ENCODE measurements around the gene TMEM219.
"Not testable (repeated sequence)": the region's sequence is repeated elsewhere in the genome, so short reads cannot be mapped to it uniquely, and the experiment has no call there.

TMEM219 gene

DNA sequence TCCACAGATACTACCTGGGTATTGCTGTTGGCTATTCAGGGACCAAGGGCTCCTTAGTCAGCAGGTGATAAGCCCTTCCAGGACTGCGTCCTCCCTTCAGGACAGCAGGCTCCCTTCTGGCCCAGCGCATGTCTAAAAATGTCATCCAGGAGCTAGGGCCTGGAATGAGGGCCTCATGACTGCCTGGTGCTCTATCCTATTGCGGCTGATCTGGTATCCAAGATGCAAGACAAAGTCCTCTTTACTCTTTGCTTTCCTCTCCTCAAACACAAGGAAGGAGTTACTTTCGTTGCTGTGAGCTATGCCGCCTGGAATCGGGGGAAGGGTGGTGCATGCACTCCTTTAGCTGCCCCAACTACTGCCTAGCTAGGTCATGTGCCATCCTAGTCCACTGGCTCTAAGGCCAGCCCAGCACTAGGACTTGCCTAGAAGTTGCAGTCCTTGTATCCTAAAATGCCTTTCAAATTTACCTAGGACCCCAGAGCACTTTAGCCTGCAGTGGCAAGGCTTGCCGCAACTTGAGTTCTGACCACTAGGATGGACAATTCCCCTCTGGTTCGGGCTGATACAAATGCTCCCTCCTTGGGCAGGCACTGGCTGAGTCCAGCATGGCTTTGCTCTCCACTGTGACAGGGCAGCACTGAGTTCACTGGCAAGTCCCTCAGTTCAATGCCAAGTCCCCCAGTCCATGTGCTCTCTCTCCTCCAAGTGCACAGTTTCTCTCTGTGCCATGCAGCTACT is 10.1 kb upstream of the TMEM219 start:
- DNase-seq = no peak

DNA sequence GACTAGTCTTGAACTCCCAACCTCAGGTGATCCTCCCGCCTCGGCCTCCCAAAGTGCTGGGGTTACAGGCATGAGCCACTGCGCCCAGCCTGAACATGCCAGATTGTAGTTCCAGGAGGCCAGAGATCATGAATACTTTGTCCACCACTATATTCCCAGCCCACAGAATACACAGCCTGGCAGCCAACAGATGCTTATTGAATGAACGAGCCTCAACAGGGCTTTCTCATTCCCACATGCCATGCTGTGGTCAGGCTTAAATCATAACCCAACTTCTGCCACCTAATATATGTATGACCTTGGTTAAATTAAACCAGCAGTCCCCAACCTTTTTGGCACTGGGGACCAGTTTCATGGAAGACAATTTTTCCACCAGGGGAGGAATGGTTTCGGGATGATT is 3.1 kb upstream of the TMEM219 start:
- DNase-seq = no peak

DNA sequence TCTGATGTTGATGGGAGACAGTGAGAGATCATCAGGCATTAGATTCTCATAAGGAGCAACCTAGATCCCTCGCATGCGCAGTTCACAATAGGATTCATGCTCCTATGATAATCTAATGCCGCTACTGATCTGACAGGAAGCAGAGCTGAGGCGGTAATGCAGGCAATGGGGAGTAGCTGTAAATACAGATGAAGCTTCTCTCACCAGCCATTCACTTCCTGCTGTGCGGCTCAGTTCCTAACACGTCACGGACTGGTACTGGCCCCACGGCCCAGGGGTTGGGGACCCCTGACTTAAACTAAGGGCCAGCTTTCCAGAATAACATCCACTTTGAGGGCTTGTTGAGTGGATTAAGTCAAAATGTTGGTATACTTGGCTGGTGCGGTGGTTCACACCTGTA is 2.6 kb upstream of the TMEM219 start:
- DNase-seq = no peak

DNA sequence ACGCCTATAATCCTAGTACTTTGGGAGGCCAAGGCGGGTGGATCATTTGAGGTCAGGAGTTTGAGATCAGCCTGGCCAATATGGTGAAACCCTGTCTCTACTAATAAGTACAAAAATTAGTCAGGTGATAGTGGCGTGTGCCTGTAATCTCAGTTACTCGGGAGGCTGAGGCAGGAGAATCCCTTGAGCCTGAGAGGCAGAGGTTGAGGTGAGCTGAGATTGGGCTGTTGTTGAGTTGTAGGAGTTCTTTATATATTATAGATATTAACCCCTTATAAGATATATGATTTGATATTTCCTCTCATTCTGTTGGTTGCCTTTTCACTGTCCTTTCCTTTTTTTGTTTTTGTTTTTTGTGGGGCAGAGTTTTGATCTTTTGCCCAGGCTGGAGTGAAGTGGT is 2.1 kb upstream of the TMEM219 start:
- DNase-seq = not testable (repeated sequence)

DNA sequence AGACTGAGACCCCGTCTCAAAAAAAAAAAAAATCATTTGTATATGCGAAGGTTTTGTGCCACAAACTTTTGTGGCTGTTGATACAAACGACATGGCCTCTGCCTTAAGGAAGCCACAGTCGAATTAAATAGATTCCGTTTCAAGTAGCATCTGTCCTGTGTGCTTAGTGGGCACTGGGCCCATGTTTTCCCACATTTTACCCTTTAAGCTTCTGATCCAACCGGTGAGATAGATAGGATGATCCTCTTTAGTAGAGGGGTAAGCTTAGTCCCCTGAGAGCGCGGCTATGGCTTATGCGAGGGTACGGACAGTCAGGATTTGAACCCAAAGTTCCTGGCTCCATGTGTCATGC is 776 bp upstream of the TMEM219 start:
- DNase-seq = no peak

DNA sequence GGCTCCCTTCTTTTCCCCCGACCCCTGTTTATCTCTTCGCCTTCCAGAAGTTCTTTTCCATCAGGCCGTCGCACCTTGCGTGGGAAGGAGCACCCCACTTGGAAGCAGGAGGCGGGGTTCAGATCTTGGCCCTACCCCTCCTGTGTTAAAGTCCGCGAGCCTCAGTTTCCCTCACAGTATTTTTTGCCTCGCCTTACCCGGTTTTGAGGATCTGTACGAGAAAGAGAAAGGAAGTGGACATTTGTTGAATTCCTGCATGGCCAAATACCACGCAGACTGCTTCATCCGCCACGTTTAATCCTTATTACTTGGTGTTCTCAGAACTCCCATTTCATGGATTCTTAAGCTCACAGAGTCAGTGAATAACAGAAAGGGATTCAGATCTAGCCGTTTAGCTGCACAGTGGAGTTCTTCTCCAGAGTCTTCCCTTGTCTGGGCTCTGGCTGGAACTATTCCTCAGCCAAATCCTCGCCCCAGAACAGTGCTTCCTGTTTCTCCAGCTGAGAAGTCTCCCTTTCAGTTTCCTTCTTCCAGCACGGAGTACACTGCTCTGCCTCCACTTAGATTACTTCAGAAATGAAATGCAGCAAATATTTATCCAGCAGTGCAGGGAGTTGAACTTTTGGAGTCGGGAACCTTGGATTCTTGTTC is 590 bp downstream of the TMEM219 start:
- DNase-seq = no peak

DNA sequence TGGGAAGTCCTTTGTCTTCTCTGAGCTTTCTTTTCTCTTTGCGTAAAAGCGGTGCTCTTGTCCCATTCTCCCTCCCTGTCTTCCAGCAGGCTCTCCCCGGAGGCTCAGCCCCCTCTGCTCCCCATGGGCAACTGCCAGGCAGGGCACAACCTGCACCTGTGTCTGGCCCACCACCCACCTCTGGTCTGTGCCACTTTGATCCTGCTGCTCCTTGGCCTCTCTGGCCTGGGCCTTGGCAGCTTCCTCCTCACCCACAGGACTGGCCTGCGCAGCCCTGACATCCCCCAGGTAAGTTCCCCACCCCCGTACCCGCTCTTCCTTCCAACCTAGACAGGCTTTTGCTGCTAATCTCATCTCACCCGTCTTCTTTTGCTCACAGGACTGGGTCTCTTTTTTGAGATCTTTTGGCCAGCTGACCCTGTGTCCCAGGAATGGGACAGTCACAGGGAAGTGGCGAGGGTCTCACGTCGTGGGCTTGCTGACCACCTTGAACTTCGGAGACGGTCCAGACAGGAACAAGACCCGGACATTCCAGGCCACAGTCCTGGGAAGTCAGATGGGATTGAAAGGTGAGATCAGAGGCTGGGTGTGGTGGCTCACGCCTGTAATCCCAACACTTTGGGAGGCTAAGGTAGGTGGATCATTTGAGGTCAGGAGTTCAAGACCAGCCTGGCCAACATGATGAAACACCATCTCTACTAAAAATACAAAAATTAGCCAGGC is 1.3 kb downstream of the TMEM219 start:
- DNase-seq = no peak

DNA sequence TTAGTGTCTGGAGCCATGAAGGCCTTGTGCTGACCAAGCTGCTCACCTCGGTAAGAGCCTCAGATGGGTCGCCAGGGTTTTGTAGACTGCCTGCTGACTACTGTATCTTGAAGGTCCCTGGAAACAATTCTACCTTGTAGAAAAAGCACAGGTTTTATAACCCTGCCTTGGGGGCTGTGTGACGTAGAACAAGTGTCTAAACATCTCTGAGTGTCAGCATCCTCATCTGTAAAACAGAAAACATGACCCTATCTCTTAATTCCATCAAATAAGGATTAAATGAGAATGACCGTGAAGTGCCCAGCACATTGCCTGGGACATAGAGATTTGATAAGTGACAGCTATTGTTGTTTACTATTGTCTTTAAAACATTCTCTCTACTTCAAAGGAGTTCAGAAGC is 6.3 kb downstream of the TMEM219 start:
- DNase-seq = no peak

DNA sequence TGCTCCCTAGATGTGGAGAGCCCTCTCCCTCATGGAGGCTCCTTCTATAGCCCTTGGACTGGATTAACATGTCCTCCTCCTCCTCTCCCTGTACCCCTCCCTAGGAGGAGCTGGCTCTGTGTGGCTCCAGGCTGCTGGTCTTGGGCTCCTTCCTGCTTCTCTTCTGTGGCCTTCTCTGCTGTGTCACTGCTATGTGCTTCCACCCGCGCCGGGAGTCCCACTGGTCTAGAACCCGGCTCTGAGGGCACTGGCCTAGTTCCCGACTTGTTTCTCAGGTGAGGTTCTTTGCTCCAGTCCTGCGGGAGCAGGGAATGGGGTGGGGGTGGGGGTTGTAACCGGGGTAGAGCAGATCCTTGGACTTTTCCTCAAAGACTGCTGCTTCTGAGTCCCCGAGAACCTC is 9.4 kb downstream of the TMEM219 start:
- no peak for DNase-seq

DNA sequence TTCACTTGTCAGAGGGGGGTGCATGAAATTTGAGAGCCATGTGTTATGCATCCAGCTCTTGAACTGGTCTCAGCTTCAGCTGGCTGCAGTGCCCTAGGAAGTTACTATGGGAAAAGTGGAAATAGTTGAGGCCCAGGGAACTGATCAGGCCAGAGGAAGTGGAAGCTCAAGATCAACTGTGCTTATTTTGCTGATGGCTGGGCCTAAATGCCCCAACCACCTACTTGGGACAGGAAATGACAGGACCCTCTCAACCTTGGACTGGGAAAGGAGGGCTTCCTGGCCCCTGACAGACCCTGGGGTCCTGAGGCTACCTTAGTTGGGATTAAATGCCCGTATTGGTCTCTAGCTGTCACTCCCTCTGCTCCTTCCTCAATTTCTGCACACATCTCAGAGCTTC is 10.6 kb downstream of the TMEM219 start:
- no peak for DNase-seq

DNA sequence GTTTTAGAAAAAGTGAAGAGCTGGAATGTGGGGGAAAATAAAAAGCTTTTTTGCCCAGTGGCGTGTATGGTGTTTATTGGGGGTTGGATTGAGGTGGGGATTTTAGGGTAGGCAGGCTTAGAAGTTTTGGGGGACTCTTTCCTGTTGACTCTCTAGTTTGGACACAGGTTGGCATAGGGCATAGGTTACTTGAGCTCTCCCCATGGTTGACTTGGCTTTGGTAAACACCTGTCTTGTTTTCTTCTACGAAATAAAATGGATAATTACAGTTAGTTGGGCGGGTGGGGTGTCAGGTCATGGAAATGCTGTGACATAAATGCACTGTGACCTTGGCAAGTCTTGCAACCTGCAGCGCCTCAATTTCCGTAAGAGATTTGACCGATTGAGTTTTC is 11.1 kb downstream of the TMEM219 start:
- no peak for DNase-seq

DNA sequence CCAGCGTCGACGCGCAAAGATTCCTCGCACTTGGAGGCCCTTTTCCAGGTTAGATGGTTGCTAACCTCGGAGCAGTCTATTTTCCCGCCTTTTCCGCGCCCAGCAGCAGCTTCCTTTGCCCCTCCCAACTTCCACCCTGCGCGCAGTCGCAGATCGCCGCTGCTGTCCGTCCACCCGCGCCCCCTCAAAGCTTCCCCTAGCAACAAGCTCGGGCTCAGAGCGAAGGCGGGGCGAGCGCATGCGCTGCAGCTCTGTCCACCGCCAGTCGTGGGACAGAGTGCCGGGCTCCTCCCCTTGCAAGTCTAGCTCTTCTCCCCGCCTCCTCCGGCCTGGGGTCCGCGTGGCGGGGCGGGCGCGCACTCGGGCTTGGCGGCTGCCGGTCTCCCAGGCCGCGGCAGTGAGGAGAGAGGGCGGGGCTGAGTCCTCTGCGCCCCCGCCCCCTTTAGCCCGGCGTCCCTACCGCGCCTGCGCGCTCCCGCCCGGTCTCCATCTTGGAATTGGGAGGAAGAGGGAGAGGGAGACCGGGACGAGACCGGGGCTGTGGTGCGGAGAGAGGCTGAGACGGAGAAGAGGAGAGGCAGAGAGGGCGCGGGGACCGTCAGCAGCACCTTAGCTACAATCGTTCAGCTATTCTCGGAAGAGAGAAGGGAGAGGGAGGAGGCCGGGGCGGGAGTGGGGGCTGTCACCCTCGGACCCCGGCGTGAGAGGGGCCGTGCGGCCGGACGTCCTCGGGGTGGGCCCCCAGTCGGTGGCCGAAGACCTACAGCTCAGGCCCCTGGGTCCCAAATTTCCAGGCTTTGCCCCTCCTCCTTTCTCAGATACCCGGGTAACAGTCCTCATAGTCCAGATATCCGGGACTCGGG is 11.7 kb downstream of the TMEM219 start, which contains the start of gene TAOK2:
TAOK2 (plus strand) TSS at position 485 of the 863 bp plus-strand sequence. CDS start 3,905 bp downstream, outside the sequence.
- DNase-seq = peak; percentile 96

DNA sequence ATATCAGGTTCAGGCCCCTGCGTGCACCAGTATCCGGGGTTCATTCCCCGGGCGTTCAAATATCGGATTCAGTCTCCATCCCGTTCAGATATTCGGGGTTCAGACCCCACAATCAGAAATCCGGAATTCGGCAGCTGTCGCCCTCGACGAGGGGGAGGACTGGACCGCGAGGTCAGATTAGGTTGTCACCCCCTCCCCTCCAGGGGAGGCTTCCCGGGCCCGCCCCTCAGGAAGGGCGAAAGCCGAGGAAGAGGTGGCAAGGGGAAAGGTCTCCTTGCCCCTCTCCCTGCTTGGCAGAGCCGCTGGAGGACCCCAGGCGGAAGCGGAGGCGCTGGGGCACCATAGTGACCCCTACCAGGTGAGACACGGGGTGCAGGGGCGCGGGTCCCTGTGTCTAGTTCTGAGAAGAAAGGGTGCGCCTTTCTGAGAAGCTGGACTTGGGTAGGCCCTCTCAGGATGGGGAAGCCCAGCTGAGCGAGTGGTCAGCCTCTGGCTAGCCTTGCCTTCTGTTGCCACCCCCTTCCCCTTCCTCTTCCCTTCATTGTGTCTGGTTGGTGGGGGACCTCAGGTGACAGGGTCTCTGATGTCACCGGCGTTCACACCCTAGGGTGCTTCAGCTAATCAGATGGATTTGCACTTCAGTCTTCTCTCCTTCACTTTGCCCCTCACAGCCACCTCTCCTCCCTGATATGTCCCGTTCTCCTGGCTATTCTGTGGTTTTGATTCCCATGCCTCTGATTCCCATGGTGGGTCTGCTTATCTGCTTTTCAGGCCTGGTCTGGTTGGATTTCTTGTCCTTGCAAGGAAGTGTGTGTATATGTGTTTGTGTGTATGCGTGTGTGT is 12.6 kb downstream of the TMEM219 start:
- no peak for DNase-seq

DNA sequence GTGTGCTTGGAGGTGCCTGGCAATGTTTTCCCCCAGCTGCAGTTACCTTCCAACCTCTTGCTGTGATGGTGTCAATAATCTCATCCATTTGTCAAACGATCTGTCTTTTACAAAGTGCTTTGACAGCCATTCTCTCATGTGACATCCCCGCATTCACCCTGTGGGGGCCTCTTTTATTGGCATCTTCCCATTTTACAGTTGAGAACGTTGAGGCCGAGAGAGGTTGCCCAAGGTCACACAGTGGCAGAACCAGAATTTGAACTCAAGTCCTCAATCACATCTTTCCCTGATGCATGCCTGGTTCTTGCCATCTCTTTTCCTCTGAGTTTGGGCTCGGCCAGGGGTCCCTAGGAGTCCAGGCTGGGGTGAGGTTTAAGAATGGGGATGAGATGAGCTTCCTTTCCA is 13.3 kb downstream of the TMEM219 start:
- no peak for DNase-seq

DNA sequence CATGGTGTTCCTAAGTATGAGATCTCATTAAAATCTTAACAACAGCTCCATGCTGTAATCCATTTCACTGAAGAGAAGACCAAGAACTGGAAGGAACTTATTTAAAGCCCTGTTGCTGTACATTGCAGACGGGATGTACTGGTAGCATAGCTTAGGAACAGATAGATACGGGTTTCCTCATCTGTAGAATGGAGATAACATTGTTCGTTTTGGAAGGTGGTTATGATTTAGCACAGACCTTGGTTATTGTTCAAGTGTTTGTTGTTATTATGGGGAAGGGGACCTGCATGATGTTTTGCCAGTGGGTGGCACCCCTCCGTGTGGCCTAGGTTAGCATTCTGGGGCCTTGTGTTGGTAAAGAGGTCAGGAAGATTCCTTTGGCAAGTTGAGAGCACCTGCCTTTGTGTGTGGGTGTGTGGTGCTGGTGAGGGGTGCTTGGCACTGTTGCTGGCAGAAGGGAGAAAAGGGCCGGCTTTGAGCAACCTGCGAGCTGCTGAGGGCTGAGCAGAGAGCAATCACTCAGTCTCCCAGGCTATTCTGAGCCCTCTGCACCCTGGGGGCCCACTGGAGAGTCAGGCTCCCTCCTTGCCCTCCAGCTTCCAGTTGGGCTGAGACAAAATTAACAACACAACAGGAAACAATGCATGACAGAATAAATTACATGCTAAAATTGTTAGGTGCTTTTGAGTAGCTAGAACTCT is 14.1 kb downstream of the TMEM219 start:
- no peak for DNase-seq

DNA sequence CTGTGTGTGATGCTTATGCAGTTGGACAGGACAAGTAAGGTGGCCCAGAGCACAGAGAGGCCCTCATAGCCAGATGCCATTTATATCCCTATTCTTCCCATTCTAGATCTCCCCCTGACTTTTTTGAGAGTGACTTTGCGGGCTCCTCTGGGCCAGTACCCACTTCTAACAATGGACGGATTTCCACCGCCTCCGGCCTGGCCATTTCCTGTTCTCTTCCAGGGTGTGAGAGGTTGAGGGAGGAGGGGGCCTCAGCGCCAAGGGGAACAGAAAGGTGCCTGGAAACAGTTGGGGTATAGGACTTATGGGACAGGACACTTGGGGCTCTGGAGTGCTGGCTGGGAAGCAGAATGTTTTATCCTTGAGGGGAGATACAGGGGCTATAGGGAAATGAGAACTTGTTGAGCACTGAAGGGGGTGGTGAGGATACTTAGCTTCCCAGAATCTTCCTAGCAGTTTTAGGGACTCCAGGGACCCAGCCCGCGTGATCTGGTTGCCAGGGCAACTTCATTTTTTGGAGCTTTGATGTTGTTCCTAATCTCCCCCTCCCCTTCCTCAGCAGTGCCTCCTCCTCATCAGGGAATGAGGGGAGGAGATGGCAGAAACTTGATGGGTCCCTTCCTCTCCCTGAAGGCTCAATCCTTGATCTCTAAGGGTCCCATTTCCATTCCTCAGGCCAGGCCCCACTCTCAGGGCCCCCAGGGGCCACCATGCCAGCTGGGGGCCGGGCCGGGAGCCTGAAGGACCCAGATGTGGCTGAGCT is 15.4 kb downstream of the TMEM219 start:
- no peak for DNase-seq

DNA sequence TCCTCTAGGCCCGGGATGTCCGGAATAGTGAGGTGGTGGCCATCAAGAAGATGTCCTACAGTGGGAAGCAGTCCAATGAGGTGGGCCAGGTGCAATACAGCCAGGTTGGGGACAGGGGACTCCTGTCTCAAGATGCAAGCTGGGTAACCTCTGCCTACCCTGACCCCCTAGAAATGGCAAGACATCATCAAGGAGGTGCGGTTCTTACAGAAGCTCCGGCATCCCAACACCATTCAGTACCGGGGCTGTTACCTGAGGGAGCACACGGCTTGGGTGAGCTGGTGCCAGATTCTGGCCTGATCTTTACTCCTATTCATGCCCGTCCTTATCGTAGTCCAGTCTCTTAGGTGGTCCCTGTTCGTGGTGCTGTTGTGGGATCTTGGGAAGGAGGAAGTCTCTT is 16.2 kb downstream of the TMEM219 start:
- DNase-seq = no peak

DNA sequence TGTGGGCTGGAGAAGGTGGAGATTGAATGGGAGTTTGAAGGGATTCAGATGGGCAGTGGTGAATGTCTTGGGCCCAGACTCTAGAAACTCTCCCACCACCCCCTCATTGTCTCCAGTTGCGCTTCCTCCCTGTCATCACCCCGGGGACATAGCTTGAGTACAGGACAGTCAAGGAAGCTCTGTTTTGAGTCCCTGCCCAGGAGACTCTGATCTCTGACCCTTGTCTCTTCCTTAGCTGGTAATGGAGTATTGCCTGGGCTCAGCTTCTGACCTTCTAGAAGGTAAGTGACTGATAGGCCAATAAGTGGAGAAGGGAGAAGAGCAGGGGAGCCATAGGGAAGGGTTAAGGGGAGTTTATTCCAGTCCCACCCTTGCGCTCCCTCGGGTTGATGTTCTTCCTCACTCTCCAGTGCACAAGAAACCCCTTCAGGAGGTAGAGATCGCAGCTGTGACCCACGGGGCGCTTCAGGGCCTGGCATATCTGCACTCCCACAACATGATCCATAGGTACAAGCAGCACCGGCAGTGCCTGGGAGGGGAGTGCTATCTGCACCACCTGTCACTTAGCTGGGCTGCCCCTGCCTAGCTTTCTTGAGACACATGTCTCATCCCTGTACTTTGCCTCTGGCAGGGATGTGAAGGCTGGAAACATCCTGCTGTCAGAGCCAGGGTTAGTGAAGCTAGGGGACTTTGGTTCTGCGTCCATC is 16.8 kb downstream of the TMEM219 start:
- no peak for DNase-seq

DNA sequence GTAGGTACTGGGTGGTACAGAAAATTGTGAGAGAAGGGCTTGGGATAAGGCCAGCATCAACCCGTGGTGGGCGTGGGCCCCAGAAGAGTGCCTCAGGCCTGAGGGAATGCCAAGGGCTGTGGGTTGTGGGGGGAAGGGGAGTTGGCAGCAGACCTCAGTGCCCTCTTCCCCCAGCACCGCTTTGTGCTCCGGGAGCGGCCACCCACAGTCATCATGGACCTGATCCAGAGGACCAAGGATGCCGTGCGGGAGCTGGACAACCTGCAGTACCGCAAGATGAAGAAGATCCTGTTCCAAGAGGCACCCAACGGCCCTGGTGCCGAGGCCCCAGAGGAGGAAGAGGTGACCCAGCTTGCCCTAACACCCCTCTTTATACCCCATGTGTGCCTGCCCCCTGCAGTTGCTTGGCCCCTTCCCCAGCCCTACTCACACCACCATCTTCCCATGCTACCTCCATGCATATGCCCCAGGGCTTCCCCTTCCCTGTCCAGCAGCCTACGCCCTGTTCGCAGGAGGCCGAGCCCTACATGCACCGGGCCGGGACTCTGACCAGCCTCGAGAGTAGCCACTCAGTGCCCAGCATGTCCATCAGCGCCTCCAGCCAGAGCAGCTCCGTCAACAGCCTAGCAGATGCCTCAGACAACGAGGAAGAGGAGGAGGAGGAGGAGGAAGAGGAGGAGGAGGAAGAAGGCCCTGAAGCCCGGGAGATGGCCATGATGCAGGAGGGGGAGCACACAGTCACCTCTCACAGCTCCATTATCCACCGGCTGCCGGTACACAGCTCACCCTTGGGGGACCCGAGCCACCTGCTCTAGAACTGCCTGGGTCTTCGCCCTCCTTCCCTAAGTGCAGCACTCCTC is 20.9 kb downstream of the TMEM219 start:
- DNase-seq = no peak
